ENCODE results near the gene KRT15.

The KRT15 gene

GRCh38 chr17:41527063-41528023 is 8.7 kb upstream of the KRT15 start:
- no peak for DNase-seq

DNA sequence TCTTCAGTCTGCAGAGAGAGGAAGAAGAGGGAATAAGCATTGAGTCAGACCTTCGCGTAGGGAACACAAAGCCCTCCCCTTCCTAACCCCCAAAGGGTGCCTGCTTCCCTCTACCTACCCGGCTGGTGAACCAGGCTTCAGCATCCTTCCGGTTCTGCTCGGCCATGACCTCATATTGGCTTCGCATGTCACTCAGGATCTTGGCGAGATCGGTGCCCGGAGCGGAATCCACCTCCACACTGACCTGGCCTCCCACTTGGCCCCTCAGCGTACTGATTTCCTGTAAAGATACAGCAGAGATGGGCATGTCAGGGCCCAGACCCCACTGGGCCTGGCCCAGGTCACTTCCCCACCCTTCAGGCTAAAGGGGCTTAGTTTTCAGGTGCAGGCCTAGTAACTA is 5.6 kb upstream of the KRT15 start:
- no peak for DNase-seq

GRCh38 chr17:41523787-41524186 is 5.1 kb upstream of the KRT15 start:
- peak in 1 of 56 donors; percentile 4 for DNase-seq

DNA sequence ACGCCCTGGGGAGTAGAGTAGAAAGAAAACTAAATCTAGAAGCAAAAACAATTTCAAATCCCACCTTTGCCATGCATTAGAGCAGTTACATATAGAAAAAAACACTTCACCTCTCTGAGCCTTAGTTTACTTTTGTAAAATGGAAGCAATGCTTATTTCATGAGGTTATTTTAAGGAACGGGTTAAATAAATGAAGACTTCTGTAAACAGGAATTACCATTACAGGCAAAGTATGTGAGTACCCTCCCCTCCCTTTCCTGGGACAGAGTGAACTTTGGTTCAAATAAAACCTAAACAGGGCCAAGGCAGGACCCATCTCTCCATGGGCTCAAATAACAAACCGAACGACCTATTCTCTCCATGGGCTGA is 4.5 kb upstream of the KRT15 start:
- no peak for DNase-seq

GRCh38 chr17:41522301-41523224 is 3.9 kb upstream of the KRT15 start:
- no peak for DNase-seq

- DNase-seq = no peak
These were observed 3.0 kb upstream of the KRT15 start for GRCh38 chr17:41521574-41522261.

DNA sequence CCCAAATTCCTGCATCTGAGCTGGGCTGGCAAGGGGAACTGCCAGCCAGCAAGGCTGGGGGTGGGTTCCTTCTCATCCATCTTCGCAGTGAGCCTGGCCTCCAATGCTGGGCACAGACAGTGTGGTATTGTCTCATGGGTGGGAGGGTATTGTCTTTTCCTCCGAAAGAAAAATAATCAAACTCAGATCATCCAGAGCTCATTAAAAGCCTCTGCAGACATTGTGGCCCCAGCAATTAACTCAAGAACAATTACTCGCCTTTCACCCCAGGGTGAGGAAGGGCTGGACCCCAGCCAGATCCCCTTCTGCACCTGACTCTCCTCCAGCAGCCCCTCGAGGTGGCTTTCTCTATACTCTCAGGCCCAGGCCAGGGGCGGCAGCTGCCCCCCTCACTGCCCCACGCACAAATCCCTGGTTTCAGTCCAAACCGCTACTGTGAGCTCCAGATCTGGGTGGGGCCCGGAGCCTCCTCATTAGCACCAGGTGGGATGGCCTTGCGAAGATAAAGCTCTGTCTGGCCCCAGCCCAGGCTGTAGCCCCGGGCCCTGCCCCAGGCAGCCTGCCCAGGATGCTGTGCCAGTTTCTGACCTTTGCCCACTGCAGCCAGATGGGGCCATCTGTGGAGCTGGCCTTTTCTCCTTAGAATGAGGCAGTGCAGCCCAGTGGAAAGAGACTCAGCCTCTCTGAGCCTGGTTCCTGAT is 2.3 kb upstream of the KRT15 start:
- DNase-seq = no peak

DNA sequence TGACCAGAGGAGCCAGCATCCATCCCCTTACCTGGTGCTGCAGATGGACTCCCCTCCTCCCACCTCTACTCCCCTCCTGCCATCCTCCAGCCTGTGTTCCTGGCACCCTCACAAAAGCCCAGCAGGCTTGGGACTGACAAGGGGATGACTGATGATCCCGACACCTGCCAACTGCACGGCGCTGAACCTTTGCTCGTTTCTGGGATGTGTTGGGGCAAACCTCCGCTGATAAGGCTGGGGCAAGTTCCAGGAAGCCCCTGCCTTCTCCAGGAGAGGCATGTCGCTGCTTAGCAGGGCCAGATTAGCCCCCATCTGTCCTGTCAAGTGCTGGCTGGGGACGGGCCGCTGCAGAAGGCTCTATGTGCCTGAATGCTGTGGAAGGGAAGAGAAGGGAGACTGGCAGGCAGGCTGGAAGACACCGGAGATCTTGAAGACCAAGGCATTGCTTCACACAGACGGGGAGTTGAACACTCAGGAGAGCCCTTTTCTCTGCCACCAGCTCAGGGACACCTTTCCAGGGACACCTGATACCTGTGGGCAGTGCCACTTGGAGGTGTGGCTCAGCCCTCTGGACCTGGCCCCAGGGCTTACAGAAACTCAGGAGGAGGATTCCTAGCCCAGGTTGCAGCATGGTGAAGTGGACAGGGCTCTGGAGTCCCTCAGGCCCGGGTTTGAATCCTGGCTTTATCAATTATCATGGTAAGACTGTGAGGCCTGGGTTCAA is 973 bp upstream of the KRT15 start:
- no peak for DNase-seq

- no peak for DNase-seq
These were observed 659 bp downstream of the KRT15 start for GRCh38 chr17:41518031-41518430.

DNA sequence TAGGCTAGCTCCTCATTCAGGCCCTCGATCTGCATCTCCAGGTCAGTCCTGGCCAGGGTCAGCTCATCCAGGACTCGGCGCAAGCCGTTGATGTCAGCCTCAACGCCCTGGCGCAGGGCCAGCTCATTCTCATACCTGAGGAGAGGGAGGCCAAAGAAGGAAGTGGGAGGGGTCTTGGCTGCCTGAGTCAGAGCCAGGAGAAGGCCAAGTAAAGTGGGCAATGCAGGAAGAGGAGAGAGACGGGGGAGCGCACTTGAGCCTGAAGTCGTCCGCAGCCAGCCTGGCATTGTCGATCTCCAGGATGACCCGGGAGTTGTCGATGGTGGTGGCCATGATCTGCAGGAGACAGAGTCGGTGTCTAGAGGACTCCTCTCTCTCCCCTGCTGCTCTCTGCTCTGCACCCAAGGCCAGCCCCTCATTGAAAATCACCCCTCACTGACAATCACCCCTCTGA is 1.8 kb downstream of the KRT15 start:
- no peak for DNase-seq

- DNase-seq = no peak
These were observed 2.4 kb downstream of the KRT15 start for GRCh38 chr17:41516147-41516829.

- no peak for DNase-seq
These were observed 5.5 kb downstream of the KRT15 start for GRCh38 chr17:41513168-41513547.

GRCh38 chr17:41512546-41513167 is 6.0 kb downstream of the KRT15 start:
- no peak for DNase-seq

- no peak for DNase-seq
These were observed 7.0 kb downstream of the KRT15 start for GRCh38 chr17:41511716-41512115.

DNA sequence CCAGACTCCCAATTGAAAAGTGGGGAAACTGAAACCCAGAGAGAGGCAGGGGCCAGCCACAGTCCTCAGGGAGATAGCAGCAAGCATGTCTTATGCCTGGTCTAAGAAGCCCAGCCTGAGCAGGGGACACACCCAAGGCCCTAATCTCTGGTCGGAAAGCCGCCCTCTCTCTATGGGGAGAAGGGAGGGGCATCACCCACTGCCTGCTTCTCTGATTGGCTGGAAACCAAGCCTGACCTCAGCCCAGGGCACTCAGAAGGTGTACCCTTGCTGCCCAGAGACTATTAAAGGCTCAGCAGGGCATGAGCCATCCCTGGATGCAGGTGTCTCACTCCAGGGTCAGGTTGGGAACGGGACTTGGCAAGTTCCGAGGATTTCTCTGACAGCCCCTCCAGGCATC is 7.6 kb downstream of the KRT15 start:
- no peak for DNase-seq

DNA sequence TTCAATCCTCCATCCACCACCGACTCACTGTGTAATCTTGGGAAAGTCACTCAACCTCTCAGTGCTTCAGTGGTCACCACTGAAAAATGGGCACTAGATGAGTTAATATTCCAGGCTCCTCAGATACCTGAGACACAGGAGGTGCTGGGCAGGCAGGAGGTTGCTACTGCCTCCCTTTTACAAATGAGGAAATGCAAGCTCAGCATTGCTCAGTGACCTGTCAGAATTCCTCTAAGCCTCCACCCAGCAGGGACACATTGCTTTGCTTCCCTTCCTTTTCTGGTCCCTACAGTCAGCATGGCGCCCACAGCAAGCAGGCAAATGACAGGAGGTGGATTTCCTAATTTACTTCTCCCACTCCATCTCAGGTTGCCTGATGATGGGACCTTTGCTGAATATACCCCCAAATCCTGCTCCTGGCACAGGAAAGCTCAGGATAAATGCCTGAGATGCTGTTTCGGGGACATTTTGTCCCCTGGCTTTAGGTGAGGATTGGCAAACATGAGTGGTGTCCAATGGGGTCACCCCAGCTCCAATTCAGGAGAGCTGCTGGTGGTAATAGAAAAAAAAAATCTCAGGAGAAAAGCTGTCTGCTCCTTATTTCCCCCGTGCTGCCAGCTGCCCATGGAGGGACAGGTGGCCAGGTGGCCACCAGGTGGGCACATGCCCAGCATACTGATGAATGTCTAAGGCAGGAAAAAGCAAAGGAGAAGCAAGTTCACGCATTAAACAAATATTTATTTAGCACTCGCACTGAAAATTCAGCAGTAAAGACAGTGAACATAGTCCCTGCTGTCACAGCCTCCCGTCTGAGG is 8.2 kb downstream of the KRT15 start:
- DNase-seq = no peak

GRCh38 chr17:41507315-41507880 is 11.3 kb downstream of the KRT15 start:
- no peak for DNase-seq
